Measurements from ENCODE around the gene TNFSF13. TPM values are rescaled to one million over a fixed set of nuclear protein-coding genes. Genes with fewer than 3 reads are reported as not detected.

The TNFSF13 gene
- total RNA-seq, 2 donors from 2014 or later = 11.9 to 18.8 TPM

- H3K4me1 ChIP-seq = peaks cover 61% of the 10 kb centered on the region
- DNase-seq = peak; percentile 79 to 84 (median 82)
Measured at GRCh38 chr17:7560172-7561027, 1.9 kb downstream of the TNFSF13 start.

GRCh38 chr17:7561028-7561575 is 2.6 kb downstream of the TNFSF13 start:
- Histone ChIP-seq H3K9me3 (no peaks in the 10 kb centered on the region), H3K36me3 (replicated peaks in 1 of 2; ENCODE audit: insufficient read depth in 1 of 2, low read depth in 2 of 2) (peaks cover 0 to 7% of the 10 kb centered on the region in 2 donors), H3K4me3 (peak overlapping the region; percentile 68 to 88), H3K27ac (peak overlapping the region; percentile 92 to 99 (median 98)), H3K4me1 (peaks cover 61% of the 10 kb centered on the region), H3K27me3 (no peaks in the 10 kb centered on the region)
- DNase-seq (peak; percentile 95 to 97 (median 96)), ATAC-seq (peak; percentile 83)
- intact Hi-C loops (cut with DNase I) = loop anchor here (5.0 kb wide), 1 partner anchor 49 kb away; no protein-coding TSS in a partner anchor
- WGBS, 2 donors = 0 to 1% methylated on average over 31 to 32 of the region's 32 CpGs
- TF ChIP-seq POLR2A (IDR thresholded peaks at IDR 0.05) = no peak
- peak; percentile 70 to 97 (median 95) for TF ChIP-seq CTCF (IDR thresholded peaks at IDR 0.05)

More at GRCh38 chr17:7560172-7561027, 1.9 kb downstream of the TNFSF13 start:
- Histone ChIP-seq H3K36me3 (replicated peaks in 1 of 2; ENCODE audit: insufficient read depth in 1 of 2, low read depth in 2 of 2) (peaks cover 0 to 4% of the 10 kb centered on the region in 2 donors), H3K4me3 (no peak overlapping the region), H3K27ac (peak overlapping the region; percentile 92 to 99 (median 98)), H3K9me3 (no peaks in the 10 kb centered on the region), H3K27me3 (no peaks in the 10 kb centered on the region)
- peak; percentile 43 for ATAC-seq
- 17 to 29% methylated on average over 22 of the region's 22 CpGs for WGBS, 2 donors
- TF ChIP-seq POLR2A (IDR thresholded peaks at IDR 0.05) (peak in 2 of 3 donors; percentile 44 to 46), CTCF (IDR thresholded peaks at IDR 0.05) (peak; percentile 56 to 82 (median 71))
- intact Hi-C loops (cut with DNase I) = loop anchor here (5.0 kb wide), 1 partner anchor 48 kb away; no protein-coding TSS in a partner anchor

GRCh38 chr17:7561589-7562207 is 3.1 kb downstream of the TNFSF13 start, which contains the start of gene SENP3:
TSS of gene SENP3 (plus strand) at chr17:7561919. CDS start at chr17:7563077, 1,158 bp downstream.
- Histone ChIP-seq H3K4me3 (peak within 1 kb of the TSS; percentile 68 to 88), H3K27ac (peak within 1 kb of the TSS; percentile 92 to 99 (median 98)), H3K4me1 (peaks cover 61% of the 10 kb centered on the region), H3K9me3 (no peaks in the 10 kb centered on the region), H3K27me3 (no peaks in the 10 kb centered on the region), H3K36me3 (replicated peaks in 1 of 2; ENCODE audit: insufficient read depth in 1 of 2, low read depth in 2 of 2) (peaks cover 0 to 7% of the 10 kb centered on the region in 2 donors)
- ATAC-seq (peak; percentile 75), DNase-seq (peak; percentile 89 to 93 (median 92))
- TF ChIP-seq POLR2A (IDR thresholded peaks at IDR 0.05) (peak in 2 of 3 donors; percentile 48 to 62), CTCF (IDR thresholded peaks at IDR 0.05) (peak in 1 of 7 experiments; percentile 25)
- WGBS, 2 donors = 0 to 1% methylated on average over 2 to 70 of the region's 82 CpGs
- intact Hi-C loops (cut with DNase I) = loop anchor here (5.0 kb wide), 1 partner anchor 49 kb away; no protein-coding TSS in a partner anchor

- Histone ChIP-seq H3K27me3 (no peaks in the 10 kb centered on the region), H3K27ac (peak overlapping the region; percentile 92 to 99 (median 98)), H3K36me3 (replicated peaks in 1 of 2; ENCODE audit: insufficient read depth in 1 of 2, low read depth in 2 of 2) (peaks cover 0 to 9% of the 10 kb centered on the region in 2 donors), H3K4me1 (peaks cover 61% of the 10 kb centered on the region), H3K9me3 (no peaks in the 10 kb centered on the region), H3K4me3 (peak overlapping the region; percentile 68 to 88)
- 0 to 1% methylated on average over 3 to 28 of the region's 28 CpGs for WGBS, 2 donors
- DNase-seq (no peak), ATAC-seq (no peak)
- no peak for TF ChIP-seq POLR2A (IDR thresholded peaks at IDR 0.05)
- no peak for TF ChIP-seq CTCF (IDR thresholded peaks at IDR 0.05)
- intact Hi-C loops (cut with DNase I) = loop anchor here (5.0 kb wide), 1 partner anchor 50 kb away; no protein-coding TSS in a partner anchor
Measured at GRCh38 chr17:7562208-7562605, 3.7 kb downstream of the TNFSF13 start.
